K562 (cell line): ENCODE results near the gene CCDC87.

Source experiments
- CTBP1 ChIP-seq: fragments of 450-650 bp; IDR thresholded peaks from 2 replicates; pipeline ENCODE4 v1.6.1; 2016; ENCODE audit warnings: borderline replicate concordance
- ELF4 ChIP-seq: fragments of 450-650 bp; formaldehyde crosslinking; IDR thresholded peaks from 2 replicates; pipeline ENCODE4 v1.4.0; 2022; ENCODE audit warnings: missing genetic modification characterization
- KAT8 ChIP-seq: fragments of 450-650 bp; IDR thresholded peaks from 2 replicates; pipeline ENCODE4 v1.6.1; 2016; ENCODE audit warnings: low read depth, mild to moderate bottlenecking
- MYC ChIP-seq, 2 experiments: fragments of 250-450 bp in 1 of 2; sonication (Bioruptor Pico) in 1 of 2; IDR thresholded peaks; 2 replicates each; pipeline versions ENCODE4 v1.5.1 to v1.6.1; 2012 to 2021; ENCODE audit warnings: low read depth in 2 of 2, borderline replicate concordance in 1 of 2, improper control_type of control experiment in 1 of 2, low read length in 1 of 2, mild to moderate bottlenecking in 1 of 2, moderate library complexity in 1 of 2
- TAF9B ChIP-seq: fragments of 450-650 bp; IDR thresholded peaks from 2 replicates; pipeline ENCODE4 v1.6.1; 2018; ENCODE audit warnings: mild to moderate bottlenecking; ENCODE audit not compliant: partially characterized antibody
- TEAD2 ChIP-seq: fragments of 450-650 bp; IDR thresholded peaks from 2 replicates; pipeline ENCODE4 v1.6.1; 2016; ENCODE audit warnings: missing genetic modification characterization, control low read depth, missing compliant biosample characterization

- TF ChIP-seq MYC (IDR thresholded peaks at IDR 0.05; ENCODE audit: low read depth, low read length): no peak
- no peak for TF ChIP-seq MYC (CRISPR knock-in tag; IDR thresholded peaks at IDR 0.05; ENCODE audit: borderline replicate concordance, low read depth)
- TF ChIP-seq CTBP1: no peak
- TF ChIP-seq TEAD2: no peak
- TF ChIP-seq TAF9B: no peak
- no peak for TF ChIP-seq ELF4
- no peak for TF ChIP-seq KAT8
Measured at GRCh38 chr11:66547662-66548009, 45.2 kb downstream of the CCDC87 start.
